Stimulated activated CD4-positive, alpha-beta T cell treated with anti-CD3 and anti-CD28 coated beads, Interleukin-12 subunit alpha, Interleukin-12 subunit beta, amount 100 ng/mL, for 4 hours (primary cell): Measurements from ENCODE around the gene SPEN.
"Not testable (repeated sequence)": the region's sequence is repeated elsewhere in the genome, so short reads cannot be mapped to it uniquely, and the experiment has no call there.

ENCODE experiments used
- DNase-seq: peaks from one replicate; pipeline ENCODE4 v3.0.0-alpha.2; 2020

SPEN gene

DNA sequence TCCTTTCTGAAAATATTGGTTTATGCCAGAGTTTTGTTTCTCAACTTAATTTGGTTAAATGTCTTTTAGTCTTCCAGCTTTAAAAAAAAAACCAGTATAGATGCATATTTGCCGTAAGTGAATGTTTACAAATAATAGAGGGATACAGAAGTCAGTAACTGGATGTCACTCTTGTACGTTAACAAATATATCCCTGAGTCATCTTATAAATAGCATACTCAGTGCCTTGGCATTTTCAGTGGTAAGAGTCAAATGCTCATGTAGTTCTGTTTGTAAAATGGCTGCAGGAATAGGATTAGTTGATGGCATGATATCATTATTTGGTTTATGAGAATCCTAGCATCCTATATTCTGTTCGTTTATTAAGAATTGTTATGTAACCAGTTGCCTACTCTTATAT, 55.4 kb downstream of the SPEN start:
- DNase-seq, result no peak

DNA sequence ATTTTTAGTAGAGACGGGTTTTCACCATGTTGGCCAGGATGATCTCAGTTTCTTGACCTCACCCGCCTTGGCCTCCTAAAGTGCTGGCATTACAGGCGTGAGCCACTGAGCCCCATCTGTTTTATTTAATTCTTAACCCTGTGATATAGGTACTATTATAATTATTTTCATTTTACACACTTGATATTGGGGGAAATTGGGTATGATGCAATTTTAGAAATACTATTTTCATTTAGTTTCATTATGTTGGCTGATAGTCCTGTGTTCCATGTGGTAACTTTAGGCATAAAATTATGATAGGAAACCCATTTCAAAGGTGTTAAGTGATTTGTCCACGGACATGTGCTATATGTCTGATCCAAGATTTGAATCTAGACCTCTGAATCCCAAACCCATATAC, 61.1 kb downstream of the SPEN start:
- DNase-seq, result no peak

DNA sequence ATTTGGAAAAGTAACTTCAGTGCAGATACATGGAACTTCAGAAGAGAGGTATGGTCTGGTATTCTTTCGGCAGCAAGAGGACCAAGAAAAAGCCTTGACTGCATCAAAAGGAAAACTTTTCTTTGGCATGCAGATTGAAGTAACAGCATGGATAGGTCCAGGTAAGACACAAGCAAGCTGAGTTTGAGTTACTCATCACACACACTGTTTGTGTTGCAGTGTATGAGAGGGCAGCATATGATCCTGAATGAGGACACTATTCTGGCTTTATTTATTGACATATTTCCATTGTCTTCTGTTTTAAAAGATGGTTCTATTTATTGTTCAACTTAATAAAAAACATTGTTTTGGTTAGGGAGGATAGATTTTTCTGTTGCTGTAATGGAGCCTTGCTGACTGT, 63.6 kb downstream of the SPEN start:
- DNase-seq, result no peak

DNA sequence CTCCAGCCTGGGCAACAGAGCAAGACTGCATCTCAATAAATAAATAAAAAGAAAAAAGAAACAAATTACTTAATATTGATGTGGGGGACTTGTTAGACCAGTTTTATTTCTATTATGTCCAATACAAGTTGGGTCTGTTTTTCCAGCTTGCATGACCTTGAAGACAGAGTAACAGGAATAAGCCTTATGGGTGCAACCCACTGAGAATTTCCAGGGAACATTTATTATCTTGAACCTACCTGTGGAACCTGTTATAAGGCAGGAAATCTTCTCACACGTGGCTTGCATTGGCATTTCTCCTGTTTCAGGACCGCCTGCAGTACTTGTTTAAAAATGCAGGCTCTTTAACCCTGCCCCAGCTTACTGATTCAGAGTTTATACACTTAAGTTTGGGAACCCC, 64.4 kb downstream of the SPEN start:
- no peak for DNase-seq

DNA sequence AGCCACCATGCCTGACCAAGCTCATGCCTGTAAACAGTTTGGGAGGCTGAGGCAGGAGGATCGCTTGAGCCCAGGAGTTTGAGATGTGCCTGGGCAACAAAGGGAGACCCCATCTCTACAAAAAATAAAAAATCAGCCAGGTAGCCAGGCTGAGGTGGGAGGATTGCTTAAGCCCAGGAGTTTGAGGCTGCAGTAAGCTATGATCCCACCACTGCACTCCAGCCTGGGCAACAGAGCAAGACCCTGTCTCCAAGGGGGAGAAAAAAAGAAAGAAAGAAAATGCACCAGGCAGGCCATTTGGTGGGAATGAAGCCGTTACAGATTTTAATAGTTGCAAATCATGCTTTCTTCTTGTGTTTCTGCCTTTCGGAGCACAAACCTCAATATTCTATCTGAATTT, 66.1 kb downstream of the SPEN start:
- not testable (repeated sequence) for DNase-seq

DNA sequence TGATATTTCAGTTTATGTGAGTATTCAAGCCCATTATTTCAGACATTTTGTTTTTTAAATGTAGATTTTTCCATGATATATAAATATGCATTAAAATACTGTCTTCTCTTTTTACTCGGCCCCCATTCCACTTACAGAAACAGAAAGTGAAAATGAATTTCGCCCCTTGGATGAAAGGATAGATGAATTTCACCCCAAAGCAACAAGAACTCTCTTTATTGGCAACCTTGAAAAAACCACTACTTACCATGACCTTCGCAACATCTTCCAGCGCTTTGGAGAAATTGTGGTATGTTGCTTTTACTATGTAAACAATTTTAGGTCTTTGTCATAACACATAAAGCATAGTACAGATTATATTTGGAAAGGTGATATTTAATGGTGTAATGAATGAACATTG, 68.5 kb downstream of the SPEN start:
- no peak for DNase-seq

DNA sequence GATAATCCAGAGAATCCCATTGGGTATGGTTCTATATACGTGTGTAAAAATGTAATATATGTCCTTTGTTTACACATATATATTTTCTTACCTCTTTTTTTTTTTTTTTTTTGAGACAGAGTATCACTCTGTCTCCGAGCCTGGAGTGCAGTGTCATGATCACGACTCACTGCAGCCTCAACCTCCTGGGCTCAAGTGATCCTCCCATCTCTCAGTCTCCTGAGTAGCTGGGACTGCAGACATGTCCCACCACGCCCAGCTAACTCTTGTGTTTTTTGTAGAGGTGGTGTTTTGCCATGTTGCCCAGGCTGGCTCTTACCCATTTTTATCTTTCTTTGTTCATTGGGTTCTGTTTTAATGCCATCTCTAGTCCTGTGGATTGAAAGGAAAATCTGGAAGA, 68.9 kb downstream of the SPEN start:
- DNase-seq, result no peak

DNA sequence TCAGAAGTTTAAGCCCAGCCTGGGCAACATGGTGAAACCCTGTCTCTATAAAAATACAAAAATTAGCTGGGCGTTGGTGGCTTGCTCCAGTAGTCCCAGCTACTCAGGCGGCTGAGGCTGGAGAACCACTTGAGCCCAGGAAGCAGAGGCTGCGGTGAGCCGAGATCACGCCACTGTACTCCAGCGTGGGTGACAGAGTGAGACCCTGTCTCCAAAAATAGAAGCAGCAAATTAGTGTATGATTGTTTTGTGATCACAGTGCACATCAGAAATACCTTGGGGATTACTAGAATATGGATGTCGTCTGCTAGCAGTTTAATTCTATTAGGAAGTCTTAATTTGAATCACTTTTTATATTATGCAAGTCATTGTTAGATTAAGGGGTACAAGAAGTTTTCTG, 69.4 kb downstream of the SPEN start:
- DNase-seq, result no peak

DNA sequence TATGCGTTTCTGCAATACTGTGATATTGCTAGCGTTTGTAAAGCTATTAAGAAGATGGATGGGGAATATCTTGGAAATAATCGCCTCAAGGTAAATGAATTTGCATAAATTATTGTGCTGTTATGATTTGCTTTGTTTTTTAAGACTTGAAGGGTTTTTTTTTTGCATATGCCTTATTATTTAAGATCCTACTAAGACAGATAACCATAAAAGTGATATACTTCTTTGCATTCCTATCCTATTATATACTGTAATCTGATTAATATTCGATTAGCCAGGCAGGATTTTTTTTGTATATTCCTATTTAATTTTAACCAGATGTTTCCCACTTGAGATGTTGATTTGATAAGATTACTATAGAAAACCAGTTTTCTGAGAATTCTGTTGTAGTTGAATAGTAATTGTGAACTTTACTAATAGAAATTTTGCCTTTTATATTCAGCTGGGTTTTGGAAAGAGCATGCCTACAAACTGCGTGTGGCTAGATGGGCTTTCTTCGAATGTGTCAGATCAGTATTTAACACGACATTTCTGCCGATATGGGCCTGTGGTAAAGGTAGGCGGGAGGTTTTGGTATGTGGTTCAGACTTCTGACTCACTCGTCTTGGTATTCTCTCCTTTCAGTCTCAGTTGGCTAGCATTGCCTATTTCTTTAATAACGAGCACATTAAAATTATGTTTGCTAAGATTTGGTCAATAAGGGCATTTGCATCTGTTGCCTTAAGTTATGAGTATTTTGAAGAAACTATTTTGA, 71.6 kb downstream of the SPEN start:
- DNase-seq, result peak; percentile 44

DNA sequence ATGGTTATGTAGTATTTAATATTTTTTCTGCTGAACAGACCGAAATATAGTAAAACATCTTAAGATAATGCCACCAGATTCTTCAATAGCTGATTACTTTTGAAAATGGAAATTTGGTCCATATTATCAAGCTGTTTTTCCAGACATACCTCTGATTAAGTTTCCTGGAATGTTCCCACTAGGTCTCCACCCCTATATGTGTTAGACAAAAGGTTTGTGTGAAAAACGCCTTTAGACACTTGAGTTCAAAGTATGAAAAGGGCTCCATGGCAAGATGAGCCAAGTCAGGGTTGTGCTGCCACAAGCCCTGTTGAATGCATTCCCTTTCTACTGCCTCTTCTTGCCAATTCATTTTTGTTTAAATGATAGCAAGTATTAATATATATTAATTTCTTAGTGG, 75.7 kb downstream of the SPEN start:
- no peak for DNase-seq

DNA sequence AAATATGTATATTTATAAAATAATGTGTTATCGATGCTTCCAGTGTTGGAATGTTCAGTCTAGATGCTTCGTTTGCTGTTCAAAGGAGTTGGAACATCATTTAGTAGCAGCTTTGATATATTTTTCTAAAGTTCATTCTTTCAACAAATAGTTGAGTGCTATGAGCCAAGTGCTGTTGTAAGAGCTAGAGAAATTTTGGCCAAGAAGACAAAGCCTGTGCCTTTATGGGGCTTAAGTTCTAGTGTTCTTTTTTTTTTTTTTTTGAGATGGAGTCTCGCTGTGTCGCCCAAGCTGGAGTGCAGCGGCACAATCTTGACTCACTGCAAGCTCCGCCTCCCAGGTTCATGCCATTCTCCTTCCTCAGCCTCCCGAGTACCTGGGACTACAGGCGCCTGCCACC, 78.9 kb downstream of the SPEN start:
- DNase-seq, result not testable (repeated sequence)

DNA sequence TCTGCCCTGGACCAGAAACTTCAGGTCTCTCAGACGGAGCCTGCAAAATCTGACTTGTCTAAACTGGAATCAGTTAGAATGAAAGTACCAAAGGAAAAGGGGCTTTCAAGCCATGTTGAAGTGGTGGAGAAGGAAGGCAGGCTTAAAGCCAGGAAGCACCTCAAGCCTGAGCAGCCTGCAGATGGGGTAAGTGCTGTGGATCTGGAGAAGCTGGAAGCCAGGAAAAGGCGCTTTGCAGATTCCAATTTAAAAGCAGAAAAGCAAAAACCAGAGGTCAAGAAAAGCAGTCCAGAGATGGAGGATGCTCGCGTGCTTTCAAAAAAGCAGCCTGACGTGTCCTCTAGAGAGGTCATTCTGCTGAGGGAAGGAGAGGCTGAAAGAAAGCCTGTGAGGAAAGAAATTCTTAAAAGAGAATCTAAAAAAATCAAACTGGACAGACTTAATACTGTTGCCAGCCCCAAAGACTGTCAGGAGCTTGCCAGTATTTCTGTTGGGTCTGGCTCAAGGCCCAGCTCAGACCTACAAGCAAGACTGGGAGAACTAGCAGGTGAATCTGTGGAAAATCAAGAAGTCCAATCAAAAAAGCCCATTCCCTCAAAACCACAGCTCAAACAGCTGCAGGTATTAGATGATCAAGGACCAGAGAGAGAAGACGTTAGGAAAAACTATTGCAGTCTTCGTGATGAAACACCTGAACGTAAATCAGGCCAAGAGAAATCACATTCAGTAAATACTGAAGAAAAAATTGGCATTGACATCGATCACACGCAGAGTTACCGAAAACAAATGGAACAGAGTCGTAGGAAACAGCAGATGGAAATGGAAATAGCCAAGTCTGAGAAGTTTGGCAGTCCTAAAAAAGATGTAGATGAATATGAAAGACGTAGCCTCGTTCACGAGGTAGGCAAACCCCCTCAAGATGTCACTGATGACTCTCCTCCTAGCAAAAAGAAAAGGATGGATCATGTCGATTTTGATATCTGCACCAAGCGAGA, 81.8 kb downstream of the SPEN start:
- no peak for DNase-seq

DNA sequence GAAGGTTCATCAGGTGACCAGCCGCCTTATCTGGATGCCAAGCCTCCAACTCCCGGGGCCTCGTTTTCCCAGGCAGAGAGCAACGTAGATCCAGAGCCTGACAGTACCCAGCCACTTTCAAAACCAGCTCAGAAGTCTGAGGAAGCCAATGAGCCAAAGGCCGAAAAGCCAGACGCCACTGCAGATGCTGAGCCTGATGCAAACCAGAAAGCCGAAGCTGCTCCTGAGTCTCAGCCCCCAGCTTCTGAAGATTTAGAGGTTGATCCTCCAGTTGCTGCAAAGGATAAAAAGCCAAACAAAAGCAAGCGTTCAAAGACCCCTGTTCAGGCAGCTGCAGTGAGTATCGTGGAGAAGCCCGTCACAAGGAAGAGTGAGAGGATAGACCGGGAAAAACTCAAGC, 83.9 kb downstream of the SPEN start:
- DNase-seq, result no peak

DNA sequence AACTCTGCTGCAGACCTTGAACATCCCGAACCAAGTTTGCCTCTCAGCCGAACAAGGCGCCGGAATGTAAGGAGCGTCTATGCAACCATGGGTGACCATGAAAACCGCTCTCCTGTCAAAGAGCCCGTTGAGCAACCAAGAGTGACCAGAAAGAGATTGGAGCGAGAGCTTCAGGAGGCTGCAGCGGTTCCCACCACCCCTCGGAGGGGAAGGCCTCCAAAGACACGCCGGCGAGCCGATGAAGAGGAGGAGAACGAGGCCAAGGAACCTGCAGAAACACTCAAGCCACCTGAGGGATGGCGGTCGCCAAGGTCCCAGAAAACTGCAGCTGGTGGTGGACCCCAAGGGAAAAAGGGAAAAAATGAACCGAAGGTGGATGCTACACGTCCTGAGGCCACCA, 84.4 kb downstream of the SPEN start:
- no peak for DNase-seq

DNA sequence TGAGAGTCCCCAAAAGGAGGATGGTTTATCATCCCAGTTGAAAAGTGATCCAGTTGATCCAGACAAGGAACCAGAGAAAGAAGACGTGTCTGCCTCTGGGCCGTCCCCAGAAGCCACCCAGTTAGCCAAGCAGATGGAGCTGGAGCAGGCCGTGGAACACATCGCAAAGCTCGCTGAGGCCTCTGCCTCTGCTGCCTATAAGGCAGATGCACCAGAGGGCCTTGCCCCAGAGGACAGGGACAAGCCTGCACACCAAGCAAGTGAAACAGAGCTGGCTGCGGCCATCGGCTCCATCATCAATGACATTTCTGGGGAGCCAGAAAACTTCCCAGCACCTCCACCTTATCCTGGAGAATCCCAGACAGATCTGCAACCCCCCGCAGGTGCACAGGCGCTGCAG, 85.1 kb downstream of the SPEN start:
- no peak for DNase-seq

DNA sequence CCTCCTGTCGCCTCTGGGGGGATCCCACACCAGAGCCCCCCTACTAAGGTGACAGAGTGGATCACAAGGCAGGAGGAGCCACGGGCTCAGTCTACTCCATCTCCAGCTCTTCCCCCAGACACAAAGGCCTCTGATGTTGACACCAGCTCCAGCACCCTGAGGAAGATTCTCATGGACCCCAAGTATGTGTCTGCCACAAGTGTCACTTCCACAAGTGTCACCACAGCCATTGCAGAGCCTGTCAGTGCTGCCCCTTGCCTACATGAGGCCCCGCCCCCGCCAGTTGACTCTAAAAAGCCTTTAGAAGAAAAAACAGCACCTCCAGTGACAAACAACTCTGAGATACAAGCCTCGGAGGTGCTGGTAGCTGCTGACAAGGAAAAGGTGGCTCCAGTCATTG, 86.2 kb downstream of the SPEN start:
- DNase-seq, result no peak

DNA sequence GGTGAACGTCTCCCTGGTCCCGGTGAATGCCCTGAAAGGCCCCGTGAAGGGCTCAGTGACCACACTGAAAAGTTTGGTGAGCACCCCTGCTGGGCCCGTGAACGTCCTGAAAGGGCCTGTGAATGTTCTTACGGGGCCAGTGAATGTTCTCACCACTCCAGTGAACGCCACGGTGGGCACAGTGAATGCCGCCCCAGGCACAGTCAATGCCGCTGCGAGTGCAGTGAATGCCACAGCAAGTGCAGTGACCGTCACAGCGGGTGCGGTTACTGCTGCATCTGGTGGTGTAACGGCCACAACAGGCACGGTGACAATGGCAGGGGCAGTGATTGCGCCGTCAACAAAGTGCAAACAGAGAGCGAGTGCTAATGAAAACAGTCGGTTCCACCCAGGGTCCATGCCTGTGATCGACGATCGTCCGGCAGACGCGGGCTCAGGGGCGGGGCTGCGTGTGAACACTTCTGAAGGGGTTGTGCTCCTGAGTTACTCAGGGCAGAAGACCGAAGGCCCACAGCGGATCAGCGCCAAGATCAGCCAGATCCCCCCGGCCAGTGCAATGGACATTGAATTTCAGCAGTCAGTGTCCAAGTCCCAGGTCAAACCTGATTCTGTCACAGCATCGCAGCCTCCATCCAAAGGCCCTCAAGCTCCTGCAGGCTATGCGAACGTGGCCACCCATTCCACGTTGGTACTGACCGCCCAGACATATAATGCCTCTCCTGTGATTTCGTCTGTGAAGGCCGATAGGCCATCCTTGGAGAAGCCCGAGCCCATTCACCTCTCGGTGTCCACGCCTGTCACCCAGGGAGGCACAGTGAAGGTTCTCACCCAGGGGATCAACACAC, 86.9 kb downstream of the SPEN start:
- no peak for DNase-seq

DNA sequence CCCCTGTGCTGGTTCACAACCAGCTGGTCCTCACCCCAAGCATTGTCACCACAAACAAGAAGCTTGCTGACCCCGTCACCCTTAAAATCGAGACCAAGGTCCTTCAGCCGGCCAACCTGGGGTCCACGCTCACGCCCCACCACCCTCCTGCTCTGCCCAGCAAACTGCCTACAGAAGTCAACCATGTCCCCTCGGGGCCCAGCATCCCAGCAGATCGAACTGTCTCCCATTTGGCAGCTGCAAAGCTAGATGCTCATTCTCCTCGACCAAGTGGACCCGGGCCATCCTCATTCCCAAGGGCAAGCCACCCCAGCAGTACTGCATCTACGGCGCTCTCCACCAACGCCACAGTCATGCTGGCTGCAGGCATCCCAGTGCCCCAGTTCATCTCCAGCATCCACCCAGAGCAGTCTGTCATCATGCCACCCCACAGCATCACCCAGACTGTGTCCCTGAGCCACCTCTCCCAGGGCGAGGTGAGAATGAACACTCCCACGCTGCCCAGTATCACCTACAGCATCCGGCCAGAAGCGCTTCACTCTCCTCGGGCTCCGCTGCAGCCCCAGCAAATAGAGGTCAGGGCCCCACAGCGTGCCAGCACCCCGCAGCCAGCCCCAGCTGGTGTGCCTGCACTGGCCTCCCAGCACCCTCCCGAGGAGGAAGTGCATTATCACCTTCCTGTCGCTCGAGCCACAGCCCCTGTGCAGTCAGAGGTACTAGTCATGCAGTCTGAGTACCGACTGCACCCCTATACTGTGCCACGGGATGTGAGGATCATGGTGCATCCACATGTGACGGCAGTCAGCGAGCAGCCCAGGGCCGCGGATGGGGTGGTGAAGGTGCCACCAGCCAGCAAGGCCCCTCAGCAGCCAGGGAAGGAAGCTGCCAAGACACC, 87.8 kb downstream of the SPEN start:
- DNase-seq, result no peak

DNA sequence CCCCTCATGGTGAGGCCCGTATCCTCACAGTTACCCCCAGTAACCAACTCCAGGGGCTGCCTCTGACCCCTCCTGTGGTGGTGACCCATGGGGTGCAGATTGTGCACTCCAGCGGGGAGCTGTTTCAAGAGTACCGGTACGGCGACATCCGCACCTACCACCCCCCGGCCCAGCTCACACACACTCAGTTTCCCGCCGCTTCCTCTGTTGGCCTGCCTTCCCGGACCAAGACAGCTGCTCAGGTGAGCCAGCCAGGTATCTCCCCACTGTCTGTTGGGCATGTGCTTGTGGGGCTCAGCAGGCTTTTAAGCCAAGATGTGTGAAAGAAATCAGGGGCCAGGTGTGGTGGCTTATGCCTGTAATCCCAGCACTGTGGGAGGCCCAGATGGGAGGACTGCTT, 88.5 kb downstream of the SPEN start:
- DNase-seq, result no peak

DNA sequence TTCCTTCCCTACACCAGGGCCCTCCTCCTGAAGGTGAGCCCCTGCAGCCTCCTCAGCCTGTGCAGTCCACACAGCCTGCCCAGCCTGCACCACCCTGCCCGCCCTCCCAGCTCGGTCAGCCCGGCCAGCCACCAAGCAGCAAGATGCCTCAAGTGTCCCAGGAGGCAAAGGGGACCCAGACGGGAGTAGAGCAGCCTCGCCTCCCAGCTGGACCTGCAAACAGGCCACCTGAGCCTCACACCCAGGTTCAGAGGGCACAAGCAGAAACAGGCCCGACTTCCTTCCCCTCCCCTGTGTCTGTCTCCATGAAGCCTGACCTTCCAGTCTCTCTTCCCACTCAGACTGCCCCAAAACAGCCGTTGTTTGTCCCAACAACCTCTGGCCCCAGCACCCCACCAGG, 89.6 kb downstream of the SPEN start:
- no peak for DNase-seq

DNA sequence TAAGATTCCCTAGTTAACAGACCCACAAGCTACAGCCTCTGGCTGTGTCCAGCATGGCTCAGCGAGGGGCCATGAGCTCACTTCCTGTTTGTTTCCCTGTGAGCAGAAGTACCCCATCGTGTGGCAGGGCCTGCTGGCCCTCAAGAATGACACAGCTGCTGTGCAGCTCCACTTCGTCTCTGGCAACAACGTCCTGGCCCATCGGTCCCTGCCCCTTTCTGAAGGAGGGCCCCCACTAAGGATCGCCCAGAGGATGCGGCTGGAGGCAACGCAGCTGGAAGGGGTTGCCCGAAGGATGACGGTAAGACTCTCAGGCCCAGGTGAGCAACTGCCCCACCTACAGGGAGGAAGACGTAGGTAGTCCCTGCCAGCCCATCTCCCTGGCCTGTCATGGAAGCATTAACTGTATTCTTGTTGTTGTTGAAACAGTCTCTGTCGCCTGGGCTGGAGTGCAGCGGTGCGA, 90.2 kb downstream of the SPEN start:
- no peak for DNase-seq

DNA sequence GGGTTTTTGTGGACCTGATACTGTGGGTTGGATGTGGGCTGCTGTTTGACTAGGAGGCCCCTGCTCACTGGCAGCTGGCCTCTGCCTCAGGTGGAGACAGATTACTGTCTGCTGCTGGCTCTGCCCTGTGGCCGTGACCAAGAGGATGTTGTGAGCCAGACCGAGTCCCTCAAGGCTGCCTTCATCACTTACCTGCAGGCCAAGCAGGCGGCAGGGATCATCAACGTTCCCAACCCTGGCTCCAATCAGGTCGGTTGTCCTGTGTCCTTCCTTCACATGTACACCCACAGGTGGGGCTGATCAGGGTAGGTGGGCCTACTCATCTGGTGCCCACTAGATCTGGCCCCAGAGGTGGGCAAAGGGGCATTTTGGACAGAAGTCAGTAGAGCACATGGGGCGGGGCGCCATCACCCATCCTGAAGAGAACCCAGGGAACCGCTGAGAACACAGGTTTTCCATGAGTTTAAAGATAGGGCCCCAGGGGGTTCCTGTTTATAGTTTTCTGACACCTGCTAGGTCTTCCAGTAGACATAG, 91.2 kb downstream of the SPEN start:
- DNase-seq, result no peak
